T-helper 1 cell treated with Interleukin-12 subunit alpha and Interleukin-12 subunit beta and Interleukin-4 antibody, amounts not matched to agents 30 μg/mL and 1 μg/mL, for 36 hours (primary cell): ENCODE results near the gene MEG3.

Experiments
- H3K27ac Mint-ChIP-seq: one replicate; pipeline ENCODE4 v1.8.0; 2021; ENCODE audit warnings: mild to moderate bottlenecking, mixed read lengths
- H3K27me3 Mint-ChIP-seq: one replicate; pipeline ENCODE4 v1.8.0; 2021; ENCODE audit warnings: low read depth, mixed read lengths
- H3K36me3 Mint-ChIP-seq: one replicate; pipeline ENCODE4 v1.8.0; 2021; ENCODE audit warnings: low read depth, mixed read lengths
- H3K4me1 Mint-ChIP-seq: one replicate; pipeline ENCODE4 v1.8.0; 2021; ENCODE audit warnings: low read depth, mixed read lengths
- H3K4me3 Mint-ChIP-seq: one replicate; pipeline ENCODE4 v1.8.0; 2021; ENCODE audit warnings: mild to moderate bottlenecking, moderate library complexity, mixed read lengths
- H3K9me3 Mint-ChIP-seq: one replicate; pipeline ENCODE4 v1.8.0; 2021; ENCODE audit warnings: mixed read lengths

MEG3 gene

GRCh38 chr14:100838493-100839314 is 12.8 kb downstream of the MEG3 start:
- Mint-ChIP-seq H3K27me3 (no peaks in the 10 kb centered on the region), H3K4me3 (no peak overlapping the region), H3K27ac (no peak overlapping the region), H3K4me1 (no peaks in the 10 kb centered on the region), H3K9me3 (no peaks in the 10 kb centered on the region), H3K36me3 (no peaks in the 10 kb centered on the region)

GRCh38 chr14:100839315-100839585 is 13.3 kb downstream of the MEG3 start:
- Mint-ChIP-seq H3K9me3 (no peaks in the 10 kb centered on the region), H3K27ac (no peak overlapping the region), H3K4me3 (no peak overlapping the region), H3K27me3 (no peaks in the 10 kb centered on the region), H3K36me3 (no peaks in the 10 kb centered on the region), H3K4me1 (no peaks in the 10 kb centered on the region)

- no peaks in the 10 kb centered on the region for H3K36me3 Mint-ChIP-seq
- no peaks in the 10 kb centered on the region for H3K4me1 Mint-ChIP-seq
- H3K27me3 Mint-ChIP-seq = no peaks in the 10 kb centered on the region
Measured at GRCh38 chr14:100839681-100840111, 13.8 kb downstream of the MEG3 start.

GRCh38 chr14:100840286-100841065 is 14.6 kb downstream of the MEG3 start:
- H3K9me3 Mint-ChIP-seq = no peaks in the 10 kb centered on the region
- H3K4me1 Mint-ChIP-seq = no peaks in the 10 kb centered on the region
- H3K27me3 Mint-ChIP-seq = no peaks in the 10 kb centered on the region
- H3K4me3 Mint-ChIP-seq = no peak overlapping the region
- H3K27ac Mint-ChIP-seq = no peak overlapping the region
- no peaks in the 10 kb centered on the region for H3K36me3 Mint-ChIP-seq

More at GRCh38 chr14:100839681-100840111, 13.8 kb downstream of the MEG3 start:
- H3K27ac Mint-ChIP-seq = no peak overlapping the region
- H3K4me3 Mint-ChIP-seq = no peak overlapping the region
- H3K9me3 Mint-ChIP-seq = no peaks in the 10 kb centered on the region

- no peaks in the 10 kb centered on the region for H3K27me3 Mint-ChIP-seq
- no peak overlapping the region for H3K4me3 Mint-ChIP-seq
Measured at GRCh38 chr14:100841066-100841760, 15.3 kb downstream of the MEG3 start.

GRCh38 chr14:100841761-100842403 is 16.0 kb downstream of the MEG3 start:
- H3K36me3 Mint-ChIP-seq = no peaks in the 10 kb centered on the region
- H3K27ac Mint-ChIP-seq = no peak overlapping the region
- no peak overlapping the region for H3K4me3 Mint-ChIP-seq
- H3K9me3 Mint-ChIP-seq = no peaks in the 10 kb centered on the region
- H3K4me1 Mint-ChIP-seq = no peaks in the 10 kb centered on the region
- no peaks in the 10 kb centered on the region for H3K27me3 Mint-ChIP-seq

More at GRCh38 chr14:100841066-100841760, 15.3 kb downstream of the MEG3 start:
- H3K36me3 Mint-ChIP-seq = no peaks in the 10 kb centered on the region
- H3K4me1 Mint-ChIP-seq = no peaks in the 10 kb centered on the region
- H3K9me3 Mint-ChIP-seq = no peaks in the 10 kb centered on the region
- H3K27ac Mint-ChIP-seq = no peak overlapping the region

- H3K27me3 Mint-ChIP-seq = no peaks in the 10 kb centered on the region
- no peaks in the 10 kb centered on the region for H3K36me3 Mint-ChIP-seq
- no peak overlapping the region for H3K4me3 Mint-ChIP-seq
- H3K4me1 Mint-ChIP-seq = no peaks in the 10 kb centered on the region
- no peak overlapping the region for H3K27ac Mint-ChIP-seq
- H3K9me3 Mint-ChIP-seq = no peaks in the 10 kb centered on the region
Measured at GRCh38 chr14:100842799-100843198, 16.9 kb downstream of the MEG3 start.

GRCh38 chr14:100844082-100844408 is 18.1 kb downstream of the MEG3 start:
- H3K27ac Mint-ChIP-seq = no peak overlapping the region
- no peaks in the 10 kb centered on the region for H3K27me3 Mint-ChIP-seq
- H3K36me3 Mint-ChIP-seq = no peaks in the 10 kb centered on the region
- no peak overlapping the region for H3K4me3 Mint-ChIP-seq
- no peaks in the 10 kb centered on the region for H3K4me1 Mint-ChIP-seq
- H3K9me3 Mint-ChIP-seq = no peaks in the 10 kb centered on the region

- Mint-ChIP-seq H3K36me3 (no peaks in the 10 kb centered on the region), H3K4me1 (no peaks in the 10 kb centered on the region), H3K4me3 (no peak overlapping the region), H3K9me3 (no peaks in the 10 kb centered on the region), H3K27me3 (no peaks in the 10 kb centered on the region), H3K27ac (no peak overlapping the region)
Measured at GRCh38 chr14:100844421-100844820, 18.5 kb downstream of the MEG3 start.

- no peaks in the 10 kb centered on the region for H3K36me3 Mint-ChIP-seq
- H3K27ac Mint-ChIP-seq = no peak overlapping the region
- no peaks in the 10 kb centered on the region for H3K27me3 Mint-ChIP-seq
- H3K4me3 Mint-ChIP-seq = no peak overlapping the region
- no peaks in the 10 kb centered on the region for H3K4me1 Mint-ChIP-seq
- no peaks in the 10 kb centered on the region for H3K9me3 Mint-ChIP-seq
Measured at GRCh38 chr14:100844846-100845245, 18.9 kb downstream of the MEG3 start.

GRCh38 chr14:100845341-100845740 is 19.4 kb downstream of the MEG3 start:
- Mint-ChIP-seq H3K9me3 (no peaks in the 10 kb centered on the region), H3K4me3 (no peak overlapping the region), H3K27me3 (no peaks in the 10 kb centered on the region), H3K27ac (no peak overlapping the region), H3K36me3 (no peaks in the 10 kb centered on the region), H3K4me1 (no peaks in the 10 kb centered on the region)

- Mint-ChIP-seq H3K4me1 (no peaks in the 10 kb centered on the region), H3K27me3 (no peaks in the 10 kb centered on the region), H3K9me3 (no peaks in the 10 kb centered on the region), H3K36me3 (no peaks in the 10 kb centered on the region), H3K4me3 (no peak overlapping the region), H3K27ac (no peak overlapping the region)
Measured at GRCh38 chr14:100846309-100846859, 20.5 kb downstream of the MEG3 start.

GRCh38 chr14:100849115-100849781 is 23.3 kb downstream of the MEG3 start:
- Mint-ChIP-seq H3K4me3 (no peak overlapping the region), H3K27ac (no peak overlapping the region), H3K36me3 (no peaks in the 10 kb centered on the region), H3K4me1 (no peaks in the 10 kb centered on the region), H3K9me3 (no peaks in the 10 kb centered on the region), H3K27me3 (no peaks in the 10 kb centered on the region)
